Spleen (tissue), 13 donors: ENCODE results near the gene FYN. TPM values are rescaled to one million over a fixed set of nuclear protein-coding genes. Genes with fewer than 3 reads are reported as not detected.

ENCODE experiments used
- DNase-seq: peaks from one replicate; pipeline ENCODE4 v3.0.0-alpha.2; 2020
- H3K27ac ChIP-seq, 8 donors: fragments of 200-600 bp; sonication (generic) in 7 of 8; 1 replicate in 4 of 8; 2 replicates in 4 of 8; pipeline versions ENCODE4 v1.5.0 to v1.8.0; 2016 to 2021; ENCODE audit warnings: inconsistent platforms in 4 of 8, mild to moderate bottlenecking in 4 of 8, moderate library complexity in 1 of 8
- H3K27me3 ChIP-seq, 7 donors: fragments of 200-600 bp; sonication (generic) in 6 of 7; replicated peaks in 1 of 7; 1 replicate in 4 of 7; 2 replicates in 3 of 7; pipeline versions ENCODE4 v1.5.0 to v1.8.0; 2016 to 2021; ENCODE audit warnings: inconsistent platforms in 3 of 7, mild to moderate bottlenecking in 1 of 7
- H3K36me3 ChIP-seq, 6 donors: fragments of 200-600 bp; sonication (generic) in 5 of 6; 1 replicate in 4 of 6; 2 replicates in 2 of 6; pipeline versions ENCODE4 v1.5.0 to v1.8.0; 2016 to 2021; ENCODE audit warnings: inconsistent platforms in 2 of 6
- H3K4me1 ChIP-seq, 6 donors: fragments of 200-600 bp; sonication (generic) in 5 of 6; 1 replicate in 3 of 6; 2 replicates in 3 of 6; pipeline versions ENCODE4 v1.5.0 to v1.8.0; 2016 to 2021; ENCODE audit warnings: inconsistent platforms in 3 of 6
- H3K4me3 ChIP-seq, 8 donors: fragments of 200-600 bp; sonication (generic) in 7 of 8; 1 replicate in 4 of 8; 2 replicates in 4 of 8; pipeline versions ENCODE4 v1.5.0 to v1.8.0; 2016 to 2021; ENCODE audit warnings: inconsistent platforms in 4 of 8, mild to moderate bottlenecking in 4 of 8, moderate library complexity in 2 of 8
- H3K9me3 ChIP-seq, 8 donors: fragments of 200-600 bp; sonication (generic) in 7 of 8; 1 replicate in 4 of 8; 2 replicates in 4 of 8; pipeline versions ENCODE4 v1.5.0 to v1.8.0; 2016 to 2021; ENCODE audit warnings: inconsistent platforms in 4 of 8
- CTCF ChIP-seq, 11 experiments: fragments of 200-600 bp in 7 of 11; fragments of 450-650 bp in 4 of 11; sonication (generic) in 4 of 11; IDR thresholded peaks in 8 of 11; conservative IDR thresholded peaks in 3 of 11; 1 replicate in 7 of 11; 2 replicates in 4 of 11; pipeline versions ENCODE4 v1.4.0 to v1.8.0; 2016 to 2021; ENCODE audit warnings: antibody characterized with exemption in 11 of 11, inconsistent platforms in 4 of 11, mild to moderate bottlenecking in 1 of 11
- POLR2A ChIP-seq, 3 donors: fragments of 450-650 bp; IDR thresholded peaks; one replicate each; pipeline ENCODE4 v1.5.1; 2017; ENCODE audit warnings: antibody characterized with exemption in 3 of 3, mild to moderate bottlenecking in 1 of 3
- POLR2AphosphoS5 ChIP-seq, 3 donors: sonication (generic); formaldehyde crosslinking; IDR thresholded peaks; one replicate each; pipeline ENCODE4 v1.5.1; 2017; ENCODE audit warnings: antibody characterized with exemption in 3 of 3
- WGBS, 5 donors: extraction: QIAGEN DNeasy Blood & Tissue Kit in 3 of 5; methylation state at CpG; one replicate each; pipeline versions ENCODE4 v1.1.5 to v1.1.7; 2013 to 2018; 5-methylcytosine and 5-hydroxymethylcytosine counted together
- intact Hi-C: fragments of 100-400 bp; cut with DNase I; formaldehyde crosslinking; loops from one replicate; pipeline ENCODE4 v1.15.0; 2023; ENCODE audit warnings: low total_unique reads
- long read RNA-seq, 2 donors: transcript quantifications; one replicate each; lab custom pipeline, GENCODE V29; 2026
- polyA plus RNA-seq, 3 donors: library from polyadenylated mRNA; stranded (reverse); fragments of 200-250 nt; gene quantifications; one replicate each; pipeline ENCODE4 v1.2.1, GENCODE V29; 2013
- total RNA-seq, 7 donors: library from RNA; depleted of rRNA in 3 of 7; stranded (reverse); fragments of >200 nt in 3 of 7; fragmentation: NEBNext Ultra II Directional in 4 of 7; extraction: Animal tissue kit (Norgen Biotek cat#: 25700) in 4 of 7; gene quantifications; one replicate each; pipeline versions ENCODE4 v1.1.0 to v1.2.1, GENCODE V29; 2016 to 2021
- donor health status: healthy with polysubstance abuse.
- donor health status: DM: no; HTN: no; CAD: no; lungs with moderate emphysema.
- donor health status: DM: no; HTN: no; CAD: no.
- donor health status: Bipolar disorder and iron deficiency.
- donor health status: healthy.
- donor health status: DM: no; HTN: no; CAD: no.
- donor health status: DM: yes; HTN: yes; CAD: no.

The FYN gene
- total RNA-seq = 100 to 1,000 TPM; 193 to 409 (median 227) TPM
- 10 to 100 TPM; 56.6 to 78.1 (median 65.6) TPM for polyA plus RNA-seq
- long read RNA-seq, donor 1, partial matches to known transcripts = 5 of 11 reads
- long read RNA-seq, donor 1, other reads (novel, unspliced or antisense) = 0 of 11 reads
- long read RNA-seq, donor 2, partial matches to known transcripts = 0 of 7 reads
- long read RNA-seq, donor 2, other reads (novel, unspliced or antisense) = 0 of 7 reads

- Histone ChIP-seq H3K9me3 (no peaks in the 10 kb centered on the region), H3K4me1 (peaks cover 18 to 60% (median 45%) of the 10 kb centered on the region in 6 donors), H3K27me3 (peaks cover 0 to 8% (median 0%) of the 10 kb centered on the region in 7 donors), H3K36me3 (no peaks in the 10 kb centered on the region), H3K4me3 (peak within 1 kb of the TSS; percentile 78 to 93 (median 86)), H3K27ac (peak within 1 kb of the TSS; percentile 81 to 94 (median 89))
- WGBS, 5 donors = 0 to 1% (median 0%) methylated on average over 24 to 75 of the region's 75 CpGs
- TF ChIP-seq POLR2A (IDR thresholded peaks at IDR 0.05) = peak in 2 of 3 donors; percentile 73 to 87
- peak; percentile 98 to 99 (median 98) for TF ChIP-seq POLR2AphosphoS5 (IDR thresholded peaks at IDR 0.05)
- TF ChIP-seq CTCF (IDR thresholded peaks at IDR 0.05 in 8 of 11, conservative IDR thresholded peaks at IDR 0.05 in 3 of 11) = peak; percentile 47 to 79 (median 63)
- DNase-seq = peak; percentile 99
- intact Hi-C loops = loop anchor here (10.0 kb wide), 1 partner anchor 149 kb away; no protein-coding TSS in a partner anchor
These were observed at the start of gene FYN for GRCh38 chr6:111873178-111874024. FYN (minus strand) TSS chr6:111873452; CDS start chr6:111720051, 153,401 bp downstream.

- Histone ChIP-seq H3K4me1 (peaks cover 0 to 10% (median 1%) of the 10 kb centered on the region in 6 donors), H3K27ac (no peak overlapping the region), H3K4me3 (no peak overlapping the region), H3K36me3 (no peaks in the 10 kb centered on the region), H3K9me3 (no peaks in the 10 kb centered on the region), H3K27me3 (no peaks in the 10 kb centered on the region)
- intact Hi-C loops = no loop called here
- no peak for DNase-seq
- TF ChIP-seq CTCF (IDR thresholded peaks at IDR 0.05 in 8 of 11, conservative IDR thresholded peaks at IDR 0.05 in 3 of 11) = no peak
- no peak for TF ChIP-seq POLR2AphosphoS5 (IDR thresholded peaks at IDR 0.05)
- no peak for TF ChIP-seq POLR2A (IDR thresholded peaks at IDR 0.05)
These were observed 49.4 kb upstream of the FYN start for GRCh38 chr6:111922454-111923297.

- Histone ChIP-seq H3K36me3 (no peaks in the 10 kb centered on the region), H3K27ac (no peak overlapping the region), H3K4me1 (peaks cover 0 to 10% (median 1%) of the 10 kb centered on the region in 6 donors), H3K9me3 (no peaks in the 10 kb centered on the region), H3K27me3 (no peaks in the 10 kb centered on the region), H3K4me3 (no peak overlapping the region)
- DNase-seq = no peak
- WGBS, 5 donors = 83 to 100% (median 91%) methylated on average over 1 of the region's 1 CpG
- intact Hi-C loops = no loop called here
- TF ChIP-seq POLR2AphosphoS5 (IDR thresholded peaks at IDR 0.05) (no peak), POLR2A (IDR thresholded peaks at IDR 0.05) (no peak), CTCF (IDR thresholded peaks at IDR 0.05 in 8 of 11, conservative IDR thresholded peaks at IDR 0.05 in 3 of 11) (no peak)
These were observed 47.9 kb upstream of the FYN start for GRCh38 chr6:111921103-111921502.
